Suppressor macrophage treated with lipopolysaccharide for 4 hours (primary cell): ENCODE results near the gene SUFU.

Experiments
- DNase-seq: peaks from one replicate; pipeline ENCODE4 v3.0.0-alpha.2; 2020

Gene SUFU

DNA sequence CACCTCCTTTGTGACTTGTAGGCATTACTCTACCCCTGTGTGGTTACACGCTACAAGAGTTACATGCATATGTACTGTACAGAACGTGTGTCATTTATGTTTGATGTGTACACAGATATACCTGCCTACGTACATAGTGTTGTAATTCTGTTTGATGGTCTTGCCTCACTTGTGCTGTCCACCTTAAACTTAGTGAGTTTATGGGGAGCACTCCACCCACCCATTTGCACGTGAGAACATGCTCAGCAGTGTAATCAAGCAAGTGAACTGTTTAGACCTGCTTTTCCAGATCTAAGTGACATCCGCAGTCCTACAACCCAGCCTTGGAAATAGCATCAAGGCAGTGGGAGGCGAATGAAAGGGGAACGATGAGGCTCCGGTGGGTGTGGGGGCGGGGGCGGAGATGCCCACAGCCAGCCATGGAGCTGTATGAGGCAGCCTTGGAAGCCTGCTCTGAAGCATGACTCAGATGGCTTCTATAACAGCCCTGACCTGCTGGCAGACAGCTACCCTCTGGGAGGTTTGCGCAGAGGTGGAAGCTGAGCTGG, 52.1 kb downstream of the SUFU start:
- DNase-seq, result peak; percentile 62

DNA sequence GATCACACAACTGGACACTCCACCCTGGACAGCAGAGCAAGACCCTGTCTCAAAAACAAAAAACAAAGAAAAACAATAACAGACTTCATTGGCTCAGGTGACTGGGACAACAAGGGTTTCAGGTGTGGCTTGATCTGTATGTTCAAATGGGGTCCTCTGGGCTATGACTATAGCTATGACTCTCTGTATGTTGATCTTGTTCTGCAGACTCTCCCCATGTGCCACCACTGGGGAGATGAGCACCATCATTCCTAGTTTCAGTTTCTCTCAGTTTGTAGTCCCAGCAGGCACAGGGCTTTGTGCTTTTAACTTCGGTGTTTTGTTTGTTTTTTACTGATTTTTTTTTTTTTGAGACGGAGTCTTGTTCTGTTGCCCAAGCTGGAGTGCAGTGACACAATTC, 53.8 kb downstream of the SUFU start:
- peak; percentile 16 for DNase-seq

DNA sequence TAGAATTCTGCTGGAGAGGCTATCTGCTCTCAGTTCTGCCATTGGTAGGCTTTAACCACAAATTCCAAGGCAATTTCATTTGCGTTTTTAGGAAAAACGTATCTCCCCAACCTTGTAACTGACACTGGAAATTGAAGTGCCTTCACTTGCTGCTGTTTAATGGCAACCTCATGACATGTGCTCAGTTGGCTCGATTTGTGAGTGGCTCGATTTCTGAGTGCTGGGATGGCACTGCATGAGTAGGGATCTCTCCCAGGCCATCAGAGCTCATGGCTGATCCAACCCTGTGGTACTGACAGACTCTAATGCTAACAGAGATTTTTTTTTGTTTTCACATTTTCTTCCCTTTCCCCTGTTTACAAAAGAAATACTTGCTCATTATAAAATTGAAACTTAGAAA, 56.0 kb downstream of the SUFU start:
- no peak for DNase-seq

GRCh38 chr10:102564209-102564834, 60.5 kb downstream of the SUFU start:
- DNase-seq, result no peak

GRCh38 chr10:102565793-102566192, 62.0 kb downstream of the SUFU start:
- DNase-seq, result no peak

- DNase-seq, result peak; percentile 30
These were observed 75.0 kb downstream of the SUFU start for GRCh38 chr10:102578782-102579181.

GRCh38 chr10:102579328-102579727, 75.6 kb downstream of the SUFU start:
- DNase-seq, result peak; percentile 29

DNA sequence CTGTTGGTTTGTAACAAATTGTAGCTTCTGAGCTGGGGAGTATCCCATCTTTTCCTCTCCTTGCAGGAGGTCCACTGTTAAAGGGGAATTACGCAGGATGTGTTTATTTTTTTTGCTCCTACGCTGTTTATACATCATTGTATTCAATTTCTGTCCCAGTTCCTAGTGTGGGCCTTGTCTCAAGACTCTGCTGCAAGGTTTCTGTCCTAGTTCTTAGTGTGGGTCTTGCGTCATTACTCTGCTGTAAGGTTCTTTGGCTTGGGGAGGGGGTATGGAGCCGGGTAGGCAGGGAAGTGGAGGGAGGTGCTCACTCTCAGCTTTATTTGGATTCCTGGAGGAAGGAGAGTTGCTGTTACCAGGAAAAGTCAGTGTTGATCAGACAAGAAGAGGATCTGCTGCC, 76.5 kb downstream of the SUFU start:
- DNase-seq, result peak; percentile 28

DNA sequence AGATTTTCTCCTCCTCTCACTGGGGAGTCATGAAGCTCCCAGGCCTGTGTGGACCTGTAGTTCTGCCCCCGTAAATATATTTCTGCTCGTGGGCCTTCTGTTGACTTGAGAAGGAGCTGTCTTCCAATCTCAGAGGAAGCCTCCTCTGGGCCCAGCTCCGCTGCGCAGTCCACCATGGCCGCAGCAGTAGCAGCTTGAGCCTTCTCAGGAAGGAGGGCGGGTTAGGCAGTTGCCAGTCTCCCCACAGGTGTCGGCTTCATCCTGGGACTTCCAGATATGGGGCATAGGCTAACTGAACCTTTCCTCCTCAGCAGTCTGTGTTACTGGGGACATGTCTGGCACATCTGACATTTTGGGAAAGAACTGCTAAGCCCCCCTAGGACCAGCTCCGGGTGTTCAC, 77.6 kb downstream of the SUFU start:
- DNase-seq, result no peak

DNA sequence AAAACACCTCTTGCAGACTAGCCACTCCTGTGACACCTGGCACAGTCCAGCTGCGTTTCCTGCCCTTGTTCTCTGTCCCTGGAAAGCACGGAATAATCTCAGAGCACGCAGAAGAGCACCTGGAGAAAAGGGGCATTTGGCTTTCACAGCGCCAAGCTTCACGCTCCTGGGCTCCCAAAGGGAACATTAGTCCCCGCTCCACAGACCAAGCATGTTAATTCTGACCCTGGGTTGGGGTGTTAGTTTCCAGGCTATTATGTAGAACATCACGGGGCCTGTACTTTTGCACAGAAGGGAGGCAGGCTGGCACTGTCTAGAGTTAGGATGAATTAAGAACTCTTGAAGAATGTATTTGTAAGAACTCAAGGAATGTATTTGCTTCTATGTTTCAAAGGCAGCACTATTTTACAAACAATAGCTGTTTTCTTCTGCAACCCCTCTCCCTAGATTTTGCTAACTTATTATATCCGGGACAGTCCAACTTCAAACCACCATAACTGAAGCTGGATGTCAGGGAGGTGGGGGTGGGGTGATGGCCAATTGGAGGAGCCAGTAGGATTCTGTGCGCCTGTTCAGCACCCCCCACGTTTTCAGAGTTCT, 78.3 kb downstream of the SUFU start:
- no peak for DNase-seq

- DNase-seq, result peak; percentile 94
These were observed 80.0 kb downstream of the SUFU start for GRCh38 chr10:102583435-102584417.

- no peak for DNase-seq
These were observed 81.3 kb downstream of the SUFU start for GRCh38 chr10:102585026-102585425.

- no peak for DNase-seq
These were observed 83.1 kb downstream of the SUFU start for GRCh38 chr10:102586858-102587257.

DNA sequence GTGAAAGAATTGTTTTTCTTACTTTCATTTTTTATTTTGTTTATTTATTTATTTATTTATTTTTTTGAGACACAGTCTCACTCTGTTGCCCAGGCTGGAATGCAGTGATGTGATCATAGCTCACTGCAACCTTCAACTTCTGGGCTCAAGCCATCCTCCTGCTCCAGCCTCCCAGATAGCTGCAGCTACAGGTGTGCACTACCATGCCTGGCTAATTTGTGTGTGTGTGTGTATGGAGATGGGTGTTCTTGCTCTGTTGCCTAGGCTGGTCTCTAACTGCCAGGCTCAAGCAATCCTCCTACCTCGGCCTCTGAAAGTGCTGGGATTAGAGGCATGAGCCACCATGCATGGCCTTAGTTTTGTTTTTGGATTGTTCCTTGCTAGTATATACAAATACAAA, 85.1 kb downstream of the SUFU start:
- no peak for DNase-seq

DNA sequence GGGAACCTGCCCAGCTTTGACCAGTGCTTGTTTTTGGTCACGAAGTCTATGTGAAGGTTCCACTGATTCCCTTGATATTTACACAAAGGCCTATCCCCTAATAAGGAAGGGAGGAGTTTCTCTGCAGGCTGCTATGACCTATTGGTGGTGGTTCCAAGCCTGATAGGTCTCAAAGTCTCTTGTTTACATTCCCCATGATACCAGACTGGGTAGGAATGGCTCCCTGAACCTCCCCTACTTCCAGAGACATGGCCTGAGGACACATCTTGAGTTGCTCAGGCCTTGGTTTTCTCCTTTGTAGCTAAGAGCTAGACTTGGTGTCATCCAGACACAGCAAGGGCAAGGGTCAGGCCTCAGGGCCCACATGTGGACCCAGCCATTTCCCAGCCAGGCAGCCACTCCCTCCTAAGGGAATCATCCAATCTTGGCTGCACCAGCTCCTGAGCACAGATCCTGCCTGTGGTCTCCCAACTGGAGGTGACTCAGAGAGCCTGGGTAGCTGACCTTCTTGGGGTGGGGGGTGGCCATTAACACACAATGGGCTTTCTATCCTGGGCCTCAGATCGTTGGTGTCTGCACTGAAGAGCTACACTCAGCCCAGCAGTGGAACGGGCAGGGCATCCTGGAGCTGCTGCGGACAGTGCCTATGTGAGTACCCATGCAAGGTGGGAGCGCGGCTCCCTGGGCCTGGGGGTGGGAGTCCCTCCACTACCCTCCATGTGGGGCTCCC, 89.5 kb downstream of the SUFU start:
- DNase-seq, result no peak

DNA sequence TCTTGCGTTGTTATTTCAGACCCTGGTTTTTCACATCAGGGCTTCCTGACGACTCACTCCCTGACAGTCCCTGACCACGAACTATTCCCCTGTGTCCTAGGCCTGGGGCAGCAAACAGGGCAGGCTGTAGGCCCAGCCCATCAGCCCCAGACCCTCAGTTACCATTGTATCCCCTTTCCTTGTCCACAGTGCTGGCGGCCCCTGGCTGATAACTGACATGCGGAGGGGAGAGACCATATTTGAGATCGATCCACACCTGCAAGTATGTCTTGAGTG, 90.0 kb downstream of the SUFU start:
- DNase-seq, result no peak

GRCh38 chr10:102595293-102595692, 91.5 kb downstream of the SUFU start:
- no peak for DNase-seq

DNA sequence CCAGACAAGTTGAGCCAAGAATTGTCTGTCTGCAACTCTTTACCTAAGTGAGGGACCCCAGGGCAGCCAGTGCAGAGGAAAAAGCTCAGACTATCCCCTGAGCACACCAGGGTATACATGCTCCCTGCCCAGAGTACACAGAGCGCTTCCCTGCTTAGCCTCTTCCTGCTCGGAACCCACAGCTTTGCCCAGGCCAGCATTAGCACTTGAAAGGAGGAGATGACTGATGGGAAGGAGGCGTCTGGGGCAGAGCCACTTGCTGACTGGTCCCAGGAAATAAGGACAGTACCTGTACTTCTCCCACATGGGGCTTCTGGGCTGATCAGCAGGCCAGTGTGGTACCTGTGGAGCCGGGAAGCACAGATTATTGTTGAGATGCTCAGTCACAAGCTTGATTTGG, 92.1 kb downstream of the SUFU start:
- no peak for DNase-seq

GRCh38 chr10:102596506-102596971, 92.8 kb downstream of the SUFU start:
- DNase-seq, result peak; percentile 45

DNA sequence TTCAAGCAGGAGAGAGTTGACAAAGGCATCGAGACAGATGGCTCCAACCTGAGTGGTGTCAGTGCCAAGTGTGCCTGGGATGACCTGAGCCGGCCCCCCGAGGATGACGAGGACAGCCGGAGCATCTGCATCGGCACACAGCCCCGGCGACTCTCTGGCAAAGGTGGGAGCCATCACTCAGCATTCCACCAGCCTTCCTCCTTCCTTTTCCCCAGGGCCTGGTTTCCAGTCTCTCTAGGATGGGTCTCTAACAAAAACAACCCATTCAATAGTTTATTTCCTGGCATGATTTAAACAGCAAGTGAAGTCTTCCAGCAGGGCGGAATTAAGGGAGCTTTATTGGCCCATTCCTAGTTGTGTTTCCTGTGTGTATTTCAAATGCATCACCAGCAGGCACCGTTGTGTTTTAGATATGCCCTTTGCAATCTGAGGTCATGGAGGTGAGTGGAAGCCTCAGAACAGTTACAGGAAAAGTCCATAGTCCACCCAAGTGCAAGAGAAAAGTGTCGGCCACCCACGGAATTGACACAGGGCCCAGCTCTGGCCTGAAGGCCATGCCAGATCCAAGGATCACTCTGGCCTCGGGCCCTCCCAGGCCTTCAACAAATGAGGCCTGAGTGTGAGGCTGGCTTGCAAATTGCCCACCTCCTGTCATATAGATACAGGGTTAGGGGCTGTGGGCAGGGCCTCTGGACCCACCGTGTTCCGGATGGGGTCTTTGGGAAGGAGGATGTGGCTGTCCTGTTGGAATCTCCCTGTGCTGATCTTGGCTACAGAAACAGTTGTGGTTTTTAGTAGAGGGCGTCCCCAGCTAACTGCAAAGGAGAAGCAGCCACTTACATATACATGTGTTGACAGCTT, 93.6 kb downstream of the SUFU start:
- DNase-seq, result no peak

- DNase-seq, result no peak
These were observed 94.5 kb downstream of the SUFU start for GRCh38 chr10:102598243-102598642.
